Measurements from ENCODE around the gene ZNF578. TPM values are rescaled to one million over a fixed set of nuclear protein-coding genes. Genes with fewer than 3 reads are reported as not detected.

ZNF578 gene
- total and polyA plus RNA-seq, 2 of the 8 experiments (the other 6 are each of a cell fraction or from before 2014, with no cell fraction given) = 1.6 to 4.2 TPM

- TF ChIP-seq RFX5 (IDR thresholded peaks at IDR 0.05; ENCODE audit: borderline replicate concordance, low read depth, low read length) = no peak
- TF ChIP-seq CTCF (IDR thresholded peaks at IDR 0.05; ENCODE audit: control extremely low read depth in 1 of 3, insufficient read depth in 1 of 3, low read depth in 1 of 3, low read length in 3 of 3) = peak; percentile 49 to 70 (median 57)
- peak; percentile 74 to 84 for TF ChIP-seq RAD21 (IDR thresholded peaks at IDR 0.05 in 1 of 2, conservative IDR thresholded peaks at IDR 0.05 in 1 of 2; ENCODE audit: low read depth in 2 of 2, low read length in 2 of 2)
- TF ChIP-seq JUN (IDR thresholded peaks at IDR 0.05; ENCODE audit: low read depth, low read length) = no peak
- TF ChIP-seq CEBPB (IDR thresholded peaks at IDR 0.05; ENCODE audit: low read depth, low read length) = no peak
- no peak for TF ChIP-seq ATF2 (IDR thresholded peaks at IDR 0.05; ENCODE audit: low read length)
- TF ChIP-seq RBBP5 (IDR thresholded peaks at IDR 0.05; ENCODE audit: borderline replicate concordance, low read depth, low read length) = 0 out of 2 replicates have a peak, but pooled peaks have one; percentile 39
- no peak for TF ChIP-seq SAP30 (IDR thresholded peaks at IDR 0.05; ENCODE audit: insufficient read depth, insufficient replicate concordance, low read length)
- no peak for TF ChIP-seq CBX8 (IDR thresholded peaks at IDR 0.05; ENCODE audit: borderline replicate concordance, low read depth, low read length)
- peak in 1 of 2 experiments; percentile 59; a peak in 1 of 4 replicates for TF ChIP-seq SIN3A (conservative IDR thresholded peaks at IDR 0.05 in 1 of 2, IDR thresholded peaks at IDR 0.05 in 1 of 2; ENCODE audit: low read depth in 1 of 2, low read length in 2 of 2)
- no peak for TF ChIP-seq BRCA1 (IDR thresholded peaks at IDR 0.05; ENCODE audit: low read depth, low read length)
- TF ChIP-seq BCL11A (IDR thresholded peaks at IDR 0.05; ENCODE audit: low read depth in 2 of 2, low read length in 2 of 2) = no peak
- TF ChIP-seq HDAC2 (IDR thresholded peaks at IDR 0.05; ENCODE audit: borderline replicate concordance in 1 of 2, low read depth in 2 of 2, low read length in 2 of 2) = no peak
- no peak for TF ChIP-seq GTF2F1 (IDR thresholded peaks at IDR 0.05; ENCODE audit: borderline replicate concordance, low read depth, low read length)
- no peak for TF ChIP-seq SRF (IDR thresholded peaks at IDR 0.05; ENCODE audit: low read depth, low read length)
- no peak for TF ChIP-seq KDM1A (IDR thresholded peaks at IDR 0.05; ENCODE audit: borderline replicate concordance, low read length)
Measured at GRCh38 chr19:52492994-52493470, 39.7 kb downstream of the ZNF578 start (continued).

Measured in H1 (cell line).